H9 (cell line): ENCODE data around the gene TRMT11. TPM values are rescaled to one million over a fixed set of nuclear protein-coding genes. Genes with fewer than 3 reads are reported as not detected.
"Not testable (repeated sequence)": the region's sequence is repeated elsewhere in the genome, so short reads cannot be mapped to it uniquely, and the experiment has no call there.

Experiments
- DNase-seq: peaks from one replicate; pipeline ENCODE4 v3.0.0-alpha.2; 2017
- H2AFZ ChIP-seq: one replicate; pipeline ENCODE4 v1.6.1; 2013; ENCODE audit warnings: mild to moderate bottlenecking, low read length, control low read depth, moderate library complexity
- H2AK5ac ChIP-seq: 2 replicates; pipeline ENCODE4 v1.6.1; 2013; ENCODE audit warnings: low read length, control low read depth, mixed read lengths; ENCODE audit not compliant: insufficient read length
- H2BK120ac ChIP-seq: one replicate; pipeline ENCODE4 v1.6.1; 2013; ENCODE audit warnings: low read depth, mild to moderate bottlenecking, low read length, control low read depth, inconsistent platforms; ENCODE audit not compliant: poor library complexity, severe bottlenecking
- H2BK12ac ChIP-seq: 2 replicates; pipeline ENCODE4 v1.6.1; 2013; ENCODE audit warnings: low read length, control low read depth, mixed read lengths, low read depth; ENCODE audit not compliant: insufficient read length
- H2BK15ac ChIP-seq: 2 replicates; pipeline ENCODE4 v1.6.1; 2013; ENCODE audit warnings: low read depth, low read length, control low read depth
- H2BK20ac ChIP-seq: one replicate; pipeline ENCODE4 v1.6.1; 2013; ENCODE audit warnings: low read depth, mild to moderate bottlenecking, low read length, control low read depth, inconsistent platforms; ENCODE audit not compliant: poor library complexity, severe bottlenecking
- H2BK5ac ChIP-seq: 2 replicates; pipeline ENCODE4 v1.6.1; 2013; ENCODE audit warnings: low read length, control low read depth, mixed read lengths; ENCODE audit not compliant: insufficient read length
- H3K14ac ChIP-seq: 2 replicates; pipeline ENCODE4 v1.6.1; 2013; ENCODE audit warnings: low read length, control low read depth; ENCODE audit not compliant: insufficient read depth
- H3K18ac ChIP-seq: 2 replicates; pipeline ENCODE4 v1.6.1; 2013; ENCODE audit warnings: low read depth, mild to moderate bottlenecking, mixed read lengths, low read length, control low read depth; ENCODE audit not compliant: insufficient read length
- H3K23ac ChIP-seq: 2 replicates; pipeline ENCODE4 v1.6.1; 2013; ENCODE audit warnings: low read length, control low read depth, mixed read lengths, low read depth; ENCODE audit not compliant: insufficient read length
- H3K23me2 ChIP-seq: 2 replicates; pipeline ENCODE4 v1.6.1; 2013; ENCODE audit warnings: low read depth, mild to moderate bottlenecking, mixed read lengths, low read length, control low read depth; ENCODE audit not compliant: insufficient read length, poor library complexity, severe bottlenecking
- H3K27ac ChIP-seq: 2 replicates; pipeline ENCODE4 v1.5.1; 2013; ENCODE audit warnings: low read length, control low read depth, mixed read lengths, low read depth; ENCODE audit not compliant: insufficient read length
- H3K27me3 ChIP-seq: 2 replicates; pipeline ENCODE4 v1.6.1; 2013; ENCODE audit warnings: low read length, control low read depth, inconsistent platforms; ENCODE audit not compliant: insufficient read depth
- H3K4ac ChIP-seq: 2 replicates; pipeline ENCODE4 v1.6.1; 2013; ENCODE audit warnings: low read depth, mild to moderate bottlenecking, control low read depth, inconsistent platforms, low read length, moderate library complexity
- H3K4me1 ChIP-seq: 2 replicates; pipeline ENCODE4 v1.6.1; 2013; ENCODE audit warnings: low read length, control low read depth, inconsistent platforms; ENCODE audit not compliant: insufficient read depth
- H3K4me2 ChIP-seq: 2 replicates; pipeline ENCODE4 v1.6.1; 2013; ENCODE audit warnings: low read length, control low read depth, mixed read lengths; ENCODE audit not compliant: insufficient read length, insufficient read depth
- H3K56ac ChIP-seq: 2 replicates; pipeline ENCODE4 v1.6.1; 2013; ENCODE audit warnings: low read depth, mild to moderate bottlenecking, mixed read lengths, low read length, control low read depth; ENCODE audit not compliant: insufficient read length
- H3K79me1 ChIP-seq: 2 replicates; pipeline ENCODE4 v1.6.1; 2013; ENCODE audit warnings: low read depth, mild to moderate bottlenecking, moderate library complexity, low read length, control low read depth, inconsistent platforms; ENCODE audit not compliant: insufficient read depth, poor library complexity, severe bottlenecking
- H3K79me2 ChIP-seq: 2 replicates; pipeline ENCODE4 v1.6.1; 2013; ENCODE audit warnings: low read length, control low read depth, inconsistent platforms; ENCODE audit not compliant: insufficient read depth
- H3K9ac ChIP-seq: 2 replicates; pipeline ENCODE4 v1.6.1; 2013; ENCODE audit warnings: low read length, control low read depth, mixed read lengths; ENCODE audit not compliant: insufficient read length; ENCODE audit errors: extremely low read depth
- H3K9me3 ChIP-seq: one replicate; pipeline ENCODE4 v1.6.1; 2013; ENCODE audit warnings: low read depth, low read length, inconsistent platforms; ENCODE audit not compliant: control insufficient read depth
- H3T11ph ChIP-seq: one replicate; pipeline ENCODE4 v1.6.1; 2013; ENCODE audit warnings: mild to moderate bottlenecking, low read length, control low read depth, inconsistent platforms
- H4K20me1 ChIP-seq: one replicate; pipeline ENCODE4 v1.6.1; 2013; ENCODE audit not compliant: control insufficient read depth, insufficient read length, insufficient read depth
- H4K5ac ChIP-seq: 2 replicates; pipeline ENCODE4 v1.6.1; 2013; ENCODE audit warnings: low read depth, mild to moderate bottlenecking, mixed read lengths, low read length, control low read depth; ENCODE audit not compliant: insufficient read length
- H4K8ac ChIP-seq: replicated peaks from 2 replicates; pipeline ENCODE4 v1.6.1; 2013; ENCODE audit warnings: low read length, control low read depth, mixed read lengths, low read depth; ENCODE audit not compliant: insufficient read length
- H4K91ac ChIP-seq: 2 replicates; pipeline ENCODE4 v1.6.1; 2013; ENCODE audit warnings: low read depth, mild to moderate bottlenecking, moderate library complexity, mixed read lengths, low read length, control low read depth; ENCODE audit not compliant: insufficient read length
- H3K27ac Mint-ChIP-seq, 3 experiments: 2 replicates in 2 of 3; 3 replicates in 1 of 3; pipeline ENCODE4 v1.8.0; 2020 to 2021; ENCODE audit warnings: mixed read lengths in 3 of 3, mild to moderate bottlenecking in 1 of 3, moderate library complexity in 1 of 3
- H3K27me3 Mint-ChIP-seq: 2 replicates; pipeline ENCODE4 v1.8.0; 2021; ENCODE audit warnings: low read depth, mild to moderate bottlenecking, moderate library complexity, mixed read lengths
- H3K36me3 Mint-ChIP-seq, 3 experiments: 2 replicates in 2 of 3; 3 replicates in 1 of 3; pipeline ENCODE4 v1.8.0; 2020 to 2021; ENCODE audit warnings: low read depth in 3 of 3, mixed read lengths in 3 of 3; ENCODE audit not compliant: insufficient read depth in 1 of 3
- H3K4me1 Mint-ChIP-seq, 2 experiments: 2 replicates each; pipeline ENCODE4 v1.8.0; 2020; ENCODE audit warnings: mixed read lengths in 2 of 2
- H3K4me3 Mint-ChIP-seq, 2 experiments: 2 replicates in 1 of 2; 3 replicates in 1 of 2; pipeline ENCODE4 v1.8.0; 2020 to 2021; ENCODE audit warnings: mild to moderate bottlenecking in 2 of 2, mixed read lengths in 2 of 2, moderate library complexity in 1 of 2
- H3K9me3 Mint-ChIP-seq, 2 experiments: 2 replicates in 1 of 2; 3 replicates in 1 of 2; pipeline ENCODE4 v1.8.0; 2020; ENCODE audit warnings: mild to moderate bottlenecking in 2 of 2, mixed read lengths in 2 of 2, moderate library complexity in 1 of 2
- CTCF ChIP-seq: fragments of 200-600 bp; sonication (generic); conservative IDR thresholded peaks from 3 replicates; pipeline ENCODE4 v1.8.0; 2021; ENCODE audit warnings: antibody characterized with exemption, mild to moderate bottlenecking
- WGBS: extraction: QIAGEN DNeasy Blood & Tissue Kit; methylation state at CpG from one replicate; pipeline ENCODE4 v1.1.7; 2013; ENCODE audit warnings: missing lambda C conversion rate, low lambda C conversion rate, mixed read lengths; ENCODE audit not compliant: insufficient read length; ENCODE audit errors: extremely low coverage; 5-methylcytosine and 5-hydroxymethylcytosine counted together
- total RNA-seq: library from RNA; stranded (reverse); gene quantifications from 2 replicates; pipeline ENCODE4 v1.2.1, GENCODE V29; 2021

The TRMT11 gene
- total RNA-seq, 1 experiment from 2014 or later = 31.1 TPM

- Histone ChIP-seq H4K5ac (no peak overlapping the region), H3K23ac (no peak overlapping the region), H2BK120ac (no peak overlapping the region), H2AFZ (no peak overlapping the region), H4K91ac (no peak overlapping the region), H3K79me2 (no peaks in the 10 kb centered on the region), H3K9me3 (no peaks in the 10 kb centered on the region), H2BK20ac (no peak overlapping the region), H2BK12ac (no peak overlapping the region), H3K4me1 (no peaks in the 10 kb centered on the region), H3T11ph (no peak overlapping the region), H3K18ac (no peak overlapping the region), H3K27me3 (no peaks in the 10 kb centered on the region), H3K4me2 (no peak overlapping the region), H2BK15ac (no peak overlapping the region), H3K9ac (no peak overlapping the region), H2BK5ac (no peak overlapping the region), H3K4ac (no peak overlapping the region), H3K27ac (no peak overlapping the region), H2AK5ac (no peak overlapping the region), H4K20me1 (no peaks in the 10 kb centered on the region), H3K23me2 (no peaks in the 10 kb centered on the region), H4K8ac (no peak overlapping the region), H3K14ac (no peak overlapping the region), H3K79me1 (no peaks in the 10 kb centered on the region), H3K56ac (no peak overlapping the region)
- no peaks in the 10 kb centered on the region for H3K9me3 Mint-ChIP-seq
- H3K4me1 Mint-ChIP-seq = no peaks in the 10 kb centered on the region
- no CpG with 5 or more reads among the region's 2 CpGs for WGBS
- DNase-seq = no peak
- no peaks in the 10 kb centered on the region for H3K27me3 Mint-ChIP-seq
- no peak for TF ChIP-seq CTCF
- H3K36me3 Mint-ChIP-seq = peaks cover 2 to 11% (median 4%) of the 10 kb centered on the region in 3 experiments; a peak in 4 of 7 replicates
- no peak overlapping the region for H3K27ac Mint-ChIP-seq
- no peak overlapping the region for H3K4me3 Mint-ChIP-seq
These were observed 15.6 kb upstream of the TRMT11 start for GRCh38 chr6:125970760-125971159.

GRCh38 chr6:125972478-125972877 is 13.9 kb upstream of the TRMT11 start:
- not testable (repeated sequence) for H3K9me3 Mint-ChIP-seq, H2BK12ac ChIP-seq, H3K79me2 ChIP-seq, H3K4me1 Mint-ChIP-seq, H3K27me3 Mint-ChIP-seq, H3K23ac ChIP-seq, DNase-seq, H3K14ac ChIP-seq, H3K9ac ChIP-seq, H3K9me3 ChIP-seq, H2BK20ac ChIP-seq, H3K4me1 ChIP-seq, H3K27ac ChIP-seq, H3K79me1 ChIP-seq, H3K4me3 Mint-ChIP-seq, H2AK5ac ChIP-seq, H3K27ac Mint-ChIP-seq, H4K91ac ChIP-seq, H2BK5ac ChIP-seq, H4K20me1 ChIP-seq, H3K4me2 ChIP-seq, H2AFZ ChIP-seq, H2BK15ac ChIP-seq, H3T11ph ChIP-seq, H3K4ac ChIP-seq, H3K56ac ChIP-seq, H4K5ac ChIP-seq, H3K27me3 ChIP-seq, H3K18ac ChIP-seq, H4K8ac ChIP-seq, H2BK120ac ChIP-seq, H3K23me2 ChIP-seq
- WGBS = no CpG with 5 or more reads among the region's 1 CpG
- peaks cover 2 to 11% (median 2%) of the 10 kb centered on the region in 3 experiments; a peak in 4 of 7 replicates for H3K36me3 Mint-ChIP-seq
